Left ventricle myocardium inferior (tissue), 1 donor: ENCODE data around the gene LCE2A. TPM values are rescaled to one million over a fixed set of nuclear protein-coding genes. Genes with fewer than 3 reads are reported as not detected.

Experiments used
- DNase-seq: peaks from one replicate; pipeline ENCODE4 v3.0.0-alpha.2; 2020
- H3K27ac ChIP-seq: fragments of 200-600 bp; replicated peaks from 2 replicates; pipeline ENCODE4 v1.8.0; 2021
- H3K27me3 ChIP-seq: fragments of 200-600 bp; 2 replicates; pipeline ENCODE4 v1.8.0; 2021; ENCODE audit warnings: low read depth
- H3K36me3 ChIP-seq: fragments of 200-600 bp; 2 replicates; pipeline ENCODE4 v1.8.0; 2021
- H3K4me1 ChIP-seq: fragments of 200-600 bp; 2 replicates; pipeline ENCODE4 v1.8.0; 2021
- H3K4me3 ChIP-seq: fragments of 200-600 bp; 2 replicates; pipeline ENCODE4 v1.8.0; 2021; ENCODE audit warnings: mild to moderate bottlenecking, moderate library complexity
- H3K9me3 ChIP-seq: fragments of 200-600 bp; replicated peaks from 2 replicates; pipeline ENCODE4 v1.8.0; 2021
- intact Hi-C: fragments of 100-400 bp; cut with micrococcal nuclease; formaldehyde crosslinking; loops from one replicate; pipeline ENCODE4 v1.11.0; 2022
- total RNA-seq: library from RNA; stranded (reverse); fragmentation: NEBNext Ultra II Directional; extraction: Animal tissue kit (Norgen Biotek cat#: 25700); gene quantifications from one replicate; pipeline ENCODE4 v1.2.1, GENCODE V29; 2021
- TF ChIP-seq, protein P1 (sequence below): fragments of 200-600 bp; IDR thresholded peaks from 2 replicates; pipeline ENCODE4 v1.8.0; 2021; ENCODE audit warnings: antibody characterized with exemption, mild to moderate bottlenecking, borderline replicate concordance
- donor health status: DM: no; HTN: yes; CAD: no; lungs with severe emphysema.

Gene LCE2A
- total RNA-seq, 1 donor from 2014 or later, result not detected

- H3K36me3 ChIP-seq, result no peaks in the 10 kb centered on the region
- TF ChIP-seq, protein P1, sequence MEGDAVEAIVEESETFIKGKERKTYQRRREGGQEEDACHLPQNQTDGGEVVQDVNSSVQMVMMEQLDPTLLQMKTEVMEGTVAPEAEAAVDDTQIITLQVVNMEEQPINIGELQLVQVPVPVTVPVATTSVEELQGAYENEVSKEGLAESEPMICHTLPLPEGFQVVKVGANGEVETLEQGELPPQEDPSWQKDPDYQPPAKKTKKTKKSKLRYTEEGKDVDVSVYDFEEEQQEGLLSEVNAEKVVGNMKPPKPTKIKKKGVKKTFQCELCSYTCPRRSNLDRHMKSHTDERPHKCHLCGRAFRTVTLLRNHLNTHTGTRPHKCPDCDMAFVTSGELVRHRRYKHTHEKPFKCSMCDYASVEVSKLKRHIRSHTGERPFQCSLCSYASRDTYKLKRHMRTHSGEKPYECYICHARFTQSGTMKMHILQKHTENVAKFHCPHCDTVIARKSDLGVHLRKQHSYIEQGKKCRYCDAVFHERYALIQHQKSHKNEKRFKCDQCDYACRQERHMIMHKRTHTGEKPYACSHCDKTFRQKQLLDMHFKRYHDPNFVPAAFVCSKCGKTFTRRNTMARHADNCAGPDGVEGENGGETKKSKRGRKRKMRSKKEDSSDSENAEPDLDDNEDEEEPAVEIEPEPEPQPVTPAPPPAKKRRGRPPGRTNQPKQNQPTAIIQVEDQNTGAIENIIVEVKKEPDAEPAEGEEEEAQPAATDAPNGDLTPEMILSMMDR, result no peak
- H3K9me3 ChIP-seq, result no peaks in the 10 kb centered on the region
- intact Hi-C loops, result no loop called here
- H3K27ac ChIP-seq, result no peak overlapping the region
- no peak for DNase-seq
- H3K27me3 ChIP-seq, result no peaks in the 10 kb centered on the region
- H3K4me3 ChIP-seq, result no peak overlapping the region
- no peaks in the 10 kb centered on the region for H3K4me1 ChIP-seq
Measured at GRCh38 chr1:152743371-152744145, 45.4 kb downstream of the LCE2A start.

- Histone ChIP-seq H3K36me3 (no peaks in the 10 kb centered on the region), H3K4me1 (no peaks in the 10 kb centered on the region), H3K27ac (no peak overlapping the region), H3K27me3 (peaks cover 7% of the 10 kb centered on the region), H3K4me3 (no peak overlapping the region), H3K9me3 (no peaks in the 10 kb centered on the region)
- TF ChIP-seq, protein P1, result no peak
- DNase-seq, result no peak
- intact Hi-C loops, result no loop called here
Measured at GRCh38 chr1:152745289-152745704, 47.2 kb downstream of the LCE2A start.

DNA sequence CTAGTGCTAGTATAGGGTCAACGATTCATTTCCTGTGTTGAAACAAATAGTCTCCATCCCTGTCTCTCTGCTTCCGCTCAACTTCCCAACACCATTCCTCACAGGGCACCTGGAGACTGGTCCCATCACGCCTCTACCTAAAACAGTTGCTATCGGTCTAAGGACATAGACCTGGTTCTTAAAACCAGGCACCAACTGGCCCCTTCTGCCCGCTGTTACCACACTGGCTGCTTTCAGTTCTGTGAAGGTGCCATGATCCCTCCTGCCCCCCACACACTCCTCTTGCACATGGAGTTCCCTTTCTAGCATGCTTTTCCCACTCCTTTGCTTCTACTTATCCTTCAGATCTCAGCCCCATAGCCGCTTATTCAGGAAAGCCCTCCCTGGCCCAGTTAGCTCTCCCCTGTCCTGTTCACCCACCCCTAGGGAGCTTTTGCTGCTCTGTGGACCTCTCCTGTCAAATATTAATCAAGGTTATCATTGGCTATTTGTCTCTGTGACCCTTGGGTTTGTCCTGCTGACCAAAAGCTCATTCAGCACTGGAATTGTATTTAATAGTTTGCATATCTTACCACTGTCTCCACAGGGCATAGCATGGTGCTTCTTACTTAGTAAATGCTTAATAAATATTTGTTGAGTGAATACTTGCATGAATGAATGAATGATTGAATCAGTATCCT is 47.8 kb downstream of the LCE2A start:
- Histone ChIP-seq H3K36me3 (no peaks in the 10 kb centered on the region), H3K4me3 (no peak overlapping the region), H3K27ac (no peak overlapping the region), H3K27me3 (peaks cover 13% of the 10 kb centered on the region), H3K4me1 (no peaks in the 10 kb centered on the region), H3K9me3 (no peaks in the 10 kb centered on the region)
- TF ChIP-seq, protein P1, result no peak
- DNase-seq, result no peak
- intact Hi-C loops, result no loop called here

DNA sequence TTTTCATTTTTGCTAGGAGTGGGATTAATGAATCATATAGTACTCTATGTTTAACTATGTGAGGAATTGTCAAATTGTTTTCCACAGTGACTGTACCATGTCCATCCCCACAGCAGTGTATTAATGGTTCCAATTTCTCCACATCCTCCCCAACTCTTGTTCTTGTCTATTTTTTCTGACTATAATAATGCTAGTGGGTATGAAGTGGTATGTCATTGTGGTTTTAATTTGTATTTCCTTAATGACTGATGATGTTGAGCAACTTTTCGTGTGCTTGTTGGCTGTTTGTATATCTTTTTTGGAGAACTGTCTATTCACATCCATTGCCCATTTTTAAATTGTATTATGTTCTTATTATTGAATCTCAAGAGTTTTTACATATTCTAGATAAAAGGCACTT is 49.7 kb downstream of the LCE2A start:
- Histone ChIP-seq H3K27ac (no peak overlapping the region), H3K4me3 (no peak overlapping the region), H3K36me3 (no peaks in the 10 kb centered on the region), H3K27me3 (peaks cover 16% of the 10 kb centered on the region), H3K4me1 (no peaks in the 10 kb centered on the region), H3K9me3 (no peaks in the 10 kb centered on the region)
- TF ChIP-seq, protein P1, result no peak
- no peak for DNase-seq
- intact Hi-C loops, result no loop called here

Other genes with a start within 250 kb of the LCE2A start
- not detected for gene LCE5A, start 187.5 kb upstream of the LCE2A start, total RNA-seq
- not detected for gene CRCT1, start 183.9 kb upstream of the LCE2A start, total RNA-seq
- gene LCE3E, start 131.6 kb upstream of the LCE2A start, total RNA-seq, result not detected
- gene LCE3D, start 117.8 kb upstream of the LCE2A start, total RNA-seq, result not detected
- gene LCE3C, start 98.1 kb upstream of the LCE2A start, total RNA-seq, result not detected
- gene LCE3B, start 84.5 kb upstream of the LCE2A start, total RNA-seq, result not detected
- not detected for gene LCE3A, start 75.2 kb upstream of the LCE2A start, total RNA-seq
- gene LCE2D, start 35.0 kb upstream of the LCE2A start, total RNA-seq, result not detected
- not detected for gene LCE2C, start 23.1 kb upstream of the LCE2A start, total RNA-seq
- gene LCE2B, start 12.2 kb upstream of the LCE2A start, total RNA-seq, result not detected
- not detected for gene LCE4A, start 9.8 kb downstream of the LCE2A start, total RNA-seq
- not detected for gene KPRP, start 59.7 kb downstream of the LCE2A start, total RNA-seq
- not detected for gene LCE1F, start 76.8 kb downstream of the LCE2A start, total RNA-seq
- not detected for gene LCE1E, start 87.9 kb downstream of the LCE2A start, total RNA-seq
- gene LCE1D, start 98.4 kb downstream of the LCE2A start, total RNA-seq, result not detected
- not detected for gene LCE1C, start 108.3 kb downstream of the LCE2A start, total RNA-seq
- gene LCE1B, start 113.6 kb downstream of the LCE2A start, total RNA-seq, result not detected
- gene LCE1A, start 129.1 kb downstream of the LCE2A start, total RNA-seq, result not detected
- gene LCE6A, start 144.5 kb downstream of the LCE2A start, total RNA-seq, result not detected
- not detected for gene LCE7A, start 161.7 kb downstream of the LCE2A start, total RNA-seq
- gene SMCP, start 180.0 kb downstream of the LCE2A start, total RNA-seq, result not detected
- not detected for gene IVL, start 210.2 kb downstream of the LCE2A start, total RNA-seq
- not detected for gene SPRR5, start 248.9 kb downstream of the LCE2A start, total RNA-seq